HG02588 (cell line): Measurements from ENCODE around the gene LAT.
A peak's percentile ranks its signal among the peaks of the same experiment; 100 is the strongest.
"Not testable (repeated sequence)": the region's sequence is repeated elsewhere in the genome, so short reads cannot be mapped to it uniquely, and the experiment has no call there.

Experiments
- ATAC-seq: cut with Tn5 transposase; IDR thresholded peaks from one replicate; pipeline ENCODE4 v1.9.1; 2021; ENCODE audit warnings: mild to moderate bottlenecking, moderate library complexity; ENCODE audit not compliant: unreplicated experiment

LAT gene, protein sequence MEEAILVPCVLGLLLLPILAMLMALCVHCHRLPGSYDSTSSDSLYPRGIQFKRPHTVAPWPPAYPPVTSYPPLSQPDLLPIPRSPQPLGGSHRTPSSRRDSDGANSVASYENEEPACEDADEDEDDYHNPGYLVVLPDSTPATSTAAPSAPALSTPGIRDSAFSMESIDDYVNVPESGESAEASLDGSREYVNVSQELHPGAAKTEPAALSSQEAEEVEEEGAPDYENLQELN

GRCh38 chr16:28984619-28985135 is at the start of gene LAT:
TSS of gene LAT (plus strand) at chr16:28985052. CDS start at chr16:28985418, 366 bp downstream.
- no peak for ATAC-seq

GRCh38 chr16:28935346-28935745 is 49.5 kb upstream of the LAT start:
- no peak for ATAC-seq

GRCh38 chr16:28935924-28936783 is 48.7 kb upstream of the LAT start:
- ATAC-seq: no peak

DNA sequence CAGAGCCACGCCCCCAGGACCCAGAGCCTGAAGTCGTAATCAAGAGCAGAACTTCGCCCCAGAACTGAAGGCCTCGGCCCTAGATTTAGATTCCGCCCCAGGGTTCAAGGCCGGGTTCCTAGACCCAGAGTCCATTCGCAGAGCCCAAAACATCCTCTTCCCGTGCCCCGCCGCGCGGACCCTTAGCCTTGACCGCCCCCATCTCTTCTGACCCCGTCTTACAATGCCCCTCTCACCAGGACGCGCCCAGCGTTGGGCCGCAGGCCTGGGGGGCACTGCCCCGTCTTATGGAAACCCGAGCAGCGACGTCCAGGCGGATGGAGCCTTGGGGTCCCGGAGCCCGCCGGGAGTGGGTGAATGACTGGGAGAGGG is 48.1 kb upstream of the LAT start:
- ATAC-seq: no peak

GRCh38 chr16:28937222-28937876 is 47.5 kb upstream of the LAT start:
- no peak for ATAC-seq

- no peak for ATAC-seq
Observed at GRCh38 chr16:28938721-28939120, 46.1 kb upstream of the LAT start.

- not testable (repeated sequence) for ATAC-seq
Observed at GRCh38 chr16:28939825-28940224, 45.0 kb upstream of the LAT start.

GRCh38 chr16:28943281-28943680 is 41.6 kb upstream of the LAT start:
- ATAC-seq: no peak

GRCh38 chr16:28946681-28947080 is 38.2 kb upstream of the LAT start:
- ATAC-seq: no peak

GRCh38 chr16:28950648-28951409 is 34.0 kb upstream of the LAT start, which contains the start of gene NFATC2IP:
TSS of gene NFATC2IP (plus strand) at chr16:28950937. CDS start at chr16:28951012, 75 bp downstream.
- ATAC-seq: peak; percentile 88

- peak; percentile 12 for ATAC-seq
Observed at GRCh38 chr16:28951410-28951943, 33.4 kb upstream of the LAT start.

- no peak for ATAC-seq
Observed at GRCh38 chr16:28958216-28958615, 26.6 kb upstream of the LAT start.

DNA sequence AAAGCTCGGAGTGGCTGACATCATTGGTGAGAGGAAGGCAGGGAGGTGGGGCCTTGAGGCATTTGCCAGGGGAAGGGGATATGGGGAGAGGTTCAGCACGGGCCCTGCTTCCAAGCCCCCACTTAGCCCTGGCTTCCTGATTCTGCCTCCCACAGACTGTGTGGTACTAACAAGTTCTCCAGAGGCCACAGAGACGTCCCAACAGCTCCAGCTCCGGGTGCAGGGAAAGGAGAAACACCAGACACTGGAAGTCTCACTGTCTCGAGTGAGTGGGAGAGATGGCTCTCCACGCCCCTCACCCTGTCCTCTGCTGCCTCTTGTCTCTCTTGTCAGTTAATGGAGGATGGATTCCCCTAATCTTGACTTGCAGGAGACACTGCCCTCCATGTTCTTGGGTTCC is 26.0 kb upstream of the LAT start:
- ATAC-seq: no peak

DNA sequence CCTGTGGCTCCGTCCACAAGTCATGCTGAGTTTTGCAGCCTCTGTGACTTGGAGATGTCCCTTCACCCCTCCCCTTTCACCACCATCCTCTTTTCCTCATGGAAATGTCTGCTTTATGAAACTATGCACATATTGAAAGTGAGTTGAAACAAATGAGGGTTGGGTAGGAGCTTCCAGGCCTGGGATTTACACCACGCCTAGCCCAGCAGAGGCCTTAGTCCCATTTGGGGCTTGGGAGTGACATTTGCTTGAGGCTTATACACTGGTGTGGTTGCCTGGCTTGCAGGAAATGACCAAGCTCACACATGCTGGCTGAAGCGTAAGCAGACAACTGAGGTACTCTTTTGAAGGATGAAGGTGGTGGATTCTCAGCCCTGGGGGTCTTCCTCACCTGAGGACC is 20.8 kb upstream of the LAT start:
- ATAC-seq: no peak

DNA sequence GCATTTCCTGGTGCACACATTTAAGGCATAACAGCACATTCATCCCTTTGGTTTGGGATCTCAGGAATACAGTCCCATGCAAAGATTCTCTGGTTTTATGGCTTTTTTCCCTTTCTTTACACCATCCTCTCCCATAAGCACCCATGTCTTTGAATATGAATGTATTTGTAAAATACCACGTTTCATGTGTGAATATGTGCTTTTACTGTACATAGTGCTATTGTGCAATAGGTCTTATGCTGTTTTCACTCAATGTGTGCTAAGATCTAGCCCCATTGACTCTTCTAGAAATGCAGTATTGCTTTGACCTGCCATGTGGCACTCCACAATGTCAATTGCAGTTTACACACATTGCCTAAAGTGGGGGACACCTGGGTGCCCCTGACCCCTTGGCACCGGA is 20.4 kb upstream of the LAT start:
- ATAC-seq: no peak

GRCh38 chr16:28967156-28967555 is 17.7 kb upstream of the LAT start:
- ATAC-seq: no peak

DNA sequence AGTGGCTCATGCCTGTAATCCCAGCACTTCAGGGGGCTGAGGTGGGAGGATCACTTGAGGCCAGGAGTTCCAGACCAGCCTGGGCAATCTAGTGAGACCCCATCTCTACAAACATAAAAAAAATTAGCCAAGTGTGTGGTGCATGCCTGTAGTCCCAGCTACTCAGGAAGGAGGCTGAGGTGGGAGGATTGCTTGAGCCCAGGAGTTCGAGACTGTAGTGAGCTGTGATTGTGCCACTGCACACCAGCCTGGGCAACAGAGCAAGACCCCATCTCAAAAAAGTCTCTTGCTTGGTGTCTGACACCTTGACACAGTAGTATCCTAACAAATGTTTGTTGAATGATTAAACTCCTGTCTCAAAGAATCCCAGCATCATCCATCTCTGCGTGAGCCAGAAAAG is 15.2 kb upstream of the LAT start:
- ATAC-seq: not testable (repeated sequence)

GRCh38 chr16:28974007-28974436 is 10.8 kb upstream of the LAT start:
- peak; percentile 14 for ATAC-seq

DNA sequence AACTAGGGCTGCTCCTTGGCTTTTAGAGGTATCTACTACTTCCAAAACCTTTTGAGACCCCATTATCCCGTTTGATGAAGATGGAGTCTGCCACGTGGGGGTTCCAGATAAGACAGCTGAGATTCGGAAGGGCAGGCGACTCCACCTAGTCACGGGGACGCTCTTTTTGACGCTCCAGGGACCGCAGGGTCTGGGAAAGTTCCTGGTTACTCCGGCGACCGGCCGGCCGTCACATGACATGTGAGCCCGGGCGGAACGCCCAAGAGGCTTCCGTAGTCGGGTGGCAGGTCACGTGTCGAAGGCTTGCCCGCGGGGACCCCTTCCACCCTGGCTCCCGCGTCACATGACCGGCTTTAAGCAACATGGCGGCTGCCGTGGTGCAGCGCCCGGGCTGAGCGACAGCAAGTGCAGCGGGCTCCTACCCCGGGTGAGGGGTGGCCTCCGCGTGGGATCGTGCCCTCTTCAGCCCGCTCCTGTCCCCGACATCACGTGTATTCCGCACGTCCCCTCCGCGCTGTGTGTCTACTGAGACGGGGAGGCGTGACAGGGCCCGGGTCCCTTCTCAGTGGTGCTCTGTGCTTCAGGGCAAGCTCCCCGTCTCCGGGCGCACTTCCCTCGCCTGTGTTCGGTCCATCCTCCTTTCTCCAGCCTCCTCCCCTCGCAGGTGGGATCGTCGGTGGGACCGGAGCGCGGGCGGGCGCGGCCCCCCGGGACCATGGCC is 10.3 kb upstream of the LAT start, which contains the start of gene SPNS1:
Gene SPNS1, plus strand, starts transcription at position 342 of the 721 bp plus-strand sequence. Its CDS starts 374 bp downstream, at position 716.
- ATAC-seq: peak; percentile 85
